ENCODE data around the gene INPP1. TPM values are rescaled to one million over a fixed set of nuclear protein-coding genes. Genes with fewer than 3 reads are reported as not detected.

Gene INPP1
- total RNA-seq, 1 donor from 2014 or later: 14.5 TPM

DNA sequence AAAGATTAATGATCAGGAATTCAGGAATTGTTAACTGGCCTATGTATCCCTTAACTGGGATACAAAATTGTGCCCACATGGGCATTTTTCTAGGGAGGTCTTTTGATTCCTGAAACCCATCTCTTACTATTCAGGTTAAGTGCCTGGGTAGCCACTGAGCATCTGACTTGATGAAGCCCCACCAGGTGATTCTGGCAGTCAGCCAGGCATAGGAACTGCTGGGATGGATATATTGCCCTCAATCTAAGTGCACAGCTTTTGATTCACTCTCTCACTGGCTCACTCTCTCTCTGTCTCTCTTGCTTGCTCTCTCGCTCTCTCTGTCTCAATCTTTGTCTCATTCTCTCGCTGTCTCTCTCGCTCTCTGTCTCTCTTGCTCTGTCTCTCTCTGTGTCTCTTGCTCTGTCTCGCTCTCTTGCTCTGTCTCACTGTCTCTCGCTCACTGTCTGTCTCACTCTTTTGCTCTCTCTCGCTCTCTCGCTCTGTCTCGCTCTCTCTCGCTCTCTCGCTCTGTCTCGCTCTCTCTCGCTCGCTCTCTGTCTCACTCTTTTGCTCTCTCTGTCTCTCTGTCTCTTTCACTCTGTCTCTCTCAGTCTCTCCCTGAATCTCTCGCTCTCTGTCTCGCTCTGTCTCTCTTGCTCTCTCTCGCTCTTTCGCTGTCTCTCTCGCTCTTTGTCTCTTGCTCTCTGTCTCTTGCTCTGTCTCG, 22.3 kb downstream of the INPP1 start:
- no peak for DNase-seq

DNA sequence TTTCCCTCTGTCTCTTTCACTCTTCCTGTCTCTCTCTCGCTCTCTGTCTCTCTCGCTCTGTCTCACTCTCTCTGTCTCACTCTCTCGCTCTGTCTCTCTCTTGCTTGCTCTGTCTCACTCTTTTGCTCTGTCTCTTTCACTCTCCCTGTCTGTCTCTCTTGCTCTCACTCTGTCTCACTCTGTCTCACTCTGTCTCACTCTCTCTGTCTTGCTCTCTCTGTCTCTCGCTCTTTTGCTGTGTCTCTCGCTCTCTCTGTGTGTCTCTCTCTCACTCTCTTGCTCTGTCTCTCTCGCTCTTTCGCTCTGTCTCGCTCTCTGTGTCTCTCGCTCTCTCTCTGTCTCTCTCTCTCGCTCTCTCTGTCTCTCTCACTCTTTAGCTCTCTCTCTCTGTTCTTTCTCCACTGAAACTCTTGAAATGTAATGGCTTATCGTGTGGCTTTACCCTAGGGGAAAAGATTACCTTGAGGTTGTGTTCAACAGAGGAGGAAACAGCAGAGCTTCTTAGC, 22.9 kb downstream of the INPP1 start:
- no peak for DNase-seq

DNA sequence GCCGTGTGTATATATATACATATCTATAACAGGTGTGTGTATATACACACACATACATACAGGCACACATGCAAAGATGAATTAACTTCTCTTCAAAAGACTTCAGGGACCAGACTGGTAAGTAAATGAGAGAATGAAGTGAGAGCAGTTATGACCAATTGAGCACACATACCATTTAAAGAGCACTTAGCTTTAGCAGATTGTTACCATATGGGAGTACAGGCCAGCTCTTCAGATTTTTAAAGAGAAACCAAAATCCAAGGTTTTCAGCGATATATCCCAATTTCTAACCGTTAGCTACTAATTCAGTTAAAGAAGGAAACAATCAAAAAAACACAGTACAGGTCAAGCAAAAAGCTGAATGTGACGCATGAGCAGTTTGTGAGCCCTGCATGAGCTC, 23.7 kb downstream of the INPP1 start:
- DNase-seq: no peak

DNA sequence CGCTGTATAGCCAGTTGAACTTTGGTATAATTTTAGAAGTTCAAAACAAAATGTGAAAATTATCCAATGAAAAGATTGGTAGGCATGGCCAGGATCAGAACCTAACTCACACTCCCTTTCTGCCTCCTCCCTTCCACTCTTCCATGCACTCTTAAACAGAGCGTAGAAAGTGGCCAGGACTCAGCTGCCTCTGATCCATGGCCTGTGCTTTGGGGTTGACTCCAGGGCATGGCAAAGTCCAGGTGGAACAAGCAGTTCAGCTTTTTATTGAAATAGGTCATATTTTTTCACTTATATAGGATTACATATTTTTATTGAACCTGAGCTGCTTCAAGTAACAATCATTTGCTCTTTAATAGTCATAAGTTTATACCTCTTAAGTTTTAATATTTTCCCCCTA, 26.2 kb downstream of the INPP1 start:
- DNase-seq: no peak

DNA sequence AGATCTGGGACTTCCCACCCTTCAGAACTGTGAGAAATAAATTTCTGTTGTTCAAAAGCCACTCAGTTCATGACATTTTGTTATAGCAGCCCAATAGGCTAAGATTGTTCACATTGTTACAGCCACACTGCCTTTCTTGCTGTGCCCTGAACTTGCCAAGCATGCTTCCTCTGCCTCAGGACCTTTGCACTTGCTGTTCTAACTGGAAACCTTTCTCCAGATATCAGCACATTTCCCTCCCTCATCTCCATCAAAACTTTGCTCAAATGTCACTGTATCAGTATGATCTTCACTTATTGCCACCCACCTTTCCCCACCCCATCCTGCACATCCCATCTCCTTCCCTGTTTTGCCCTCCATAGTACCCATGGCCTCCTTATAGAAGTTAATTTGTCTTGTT, 32.7 kb downstream of the INPP1 start:
- DNase-seq: no peak

DNA sequence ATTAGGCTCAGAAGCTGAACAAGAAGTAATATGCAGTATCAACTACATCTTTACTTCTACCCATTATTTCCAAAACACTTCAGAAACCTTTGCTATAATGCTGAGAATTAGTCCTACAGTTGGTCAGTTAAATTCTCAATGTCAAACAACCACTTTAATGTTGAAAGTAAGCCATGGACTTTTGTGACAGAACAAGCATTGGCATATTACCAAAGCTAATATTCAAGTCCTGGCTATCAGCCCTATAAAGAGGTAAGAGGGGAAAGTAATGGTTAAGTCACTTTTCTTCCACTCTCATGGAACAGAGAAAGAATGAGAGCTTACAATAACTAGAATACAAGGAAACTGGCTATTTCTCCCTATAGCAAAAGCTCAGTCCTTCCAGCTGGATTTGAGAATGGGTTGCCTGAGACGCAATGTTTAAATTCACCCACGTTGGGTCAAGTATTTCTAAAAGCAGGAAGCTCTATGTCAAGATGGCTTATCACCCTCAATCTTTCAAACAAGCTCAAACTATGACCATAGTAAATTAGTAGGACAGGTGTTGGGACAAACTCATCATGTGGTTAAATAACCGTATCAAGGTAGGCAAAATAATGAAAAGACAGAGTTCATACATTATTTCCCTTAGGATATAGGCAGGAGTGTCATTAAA, 33.3 kb downstream of the INPP1 start:
- DNase-seq: no peak

DNA sequence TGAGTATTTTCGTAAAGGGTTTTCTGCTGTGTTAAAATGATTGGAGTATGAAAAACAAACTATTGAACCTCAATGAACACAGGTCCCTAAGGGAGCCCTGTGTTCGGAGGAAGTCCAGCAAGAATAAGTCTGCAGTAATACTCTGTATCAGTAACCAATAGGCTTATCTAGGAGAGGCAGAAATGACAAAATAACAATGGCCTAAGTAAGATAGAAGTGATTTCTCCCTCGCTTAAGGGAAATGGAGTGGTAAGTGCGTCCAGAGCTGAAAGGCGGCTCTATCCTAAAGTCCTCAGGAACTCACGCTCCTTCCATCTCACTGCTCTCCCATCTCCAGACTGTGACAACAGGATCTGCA, 35.5 kb downstream of the INPP1 start:
- no peak for DNase-seq

DNA sequence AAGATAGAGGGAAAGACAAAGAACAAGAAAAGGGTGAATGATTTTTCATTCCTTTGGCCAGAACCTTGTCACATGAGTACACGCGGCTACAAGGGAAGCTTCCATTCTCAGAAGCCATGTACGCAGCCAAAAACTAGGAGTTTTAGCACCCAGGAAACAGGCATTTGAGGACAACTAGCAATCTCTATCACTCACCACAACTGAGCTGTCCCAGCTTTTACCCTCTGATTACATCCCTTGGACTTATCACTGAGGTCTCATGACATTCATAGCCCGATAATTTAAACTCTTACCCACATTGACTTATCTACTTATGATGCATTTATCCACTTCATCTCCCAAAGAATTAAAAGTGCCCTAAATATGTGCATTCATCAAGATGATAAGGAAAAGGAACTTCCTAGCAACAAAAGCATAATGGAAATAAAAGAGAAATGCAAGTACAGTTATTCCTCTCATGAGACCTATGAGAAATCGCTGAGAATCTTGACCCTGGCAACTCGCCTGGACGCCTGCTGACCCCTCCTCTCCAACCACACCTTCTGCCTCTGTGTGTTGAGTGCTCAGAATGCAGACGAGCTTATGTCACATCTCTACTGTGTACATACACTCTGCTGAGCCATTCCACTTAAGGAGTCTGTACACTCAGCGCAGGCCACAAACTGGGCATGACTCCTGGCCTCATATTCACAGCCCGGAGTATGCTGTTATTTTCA, 36.0 kb downstream of the INPP1 start:
- no peak for DNase-seq

DNA sequence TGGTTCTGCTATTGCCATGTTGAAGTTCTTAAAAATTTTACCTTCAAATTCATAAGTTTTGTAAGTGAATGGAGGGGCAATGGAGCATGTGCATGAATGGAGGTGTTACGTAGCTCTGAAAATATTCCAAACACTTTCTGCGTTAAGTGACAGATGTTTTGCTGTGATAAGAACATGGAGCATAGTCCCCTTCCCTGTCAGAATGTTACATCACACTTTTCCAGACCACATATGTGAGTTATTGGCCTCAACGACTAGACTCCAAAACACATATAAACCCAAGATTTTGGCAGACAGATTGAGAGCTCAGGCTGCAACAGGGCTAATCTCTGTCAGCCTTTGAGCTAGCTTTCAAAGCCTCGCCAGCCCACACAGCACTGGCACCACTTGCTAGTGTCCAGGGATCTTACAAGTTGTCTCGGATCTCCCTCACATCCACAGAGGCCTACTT, 37.6 kb downstream of the INPP1 start:
- peak; percentile 22 for DNase-seq

DNA sequence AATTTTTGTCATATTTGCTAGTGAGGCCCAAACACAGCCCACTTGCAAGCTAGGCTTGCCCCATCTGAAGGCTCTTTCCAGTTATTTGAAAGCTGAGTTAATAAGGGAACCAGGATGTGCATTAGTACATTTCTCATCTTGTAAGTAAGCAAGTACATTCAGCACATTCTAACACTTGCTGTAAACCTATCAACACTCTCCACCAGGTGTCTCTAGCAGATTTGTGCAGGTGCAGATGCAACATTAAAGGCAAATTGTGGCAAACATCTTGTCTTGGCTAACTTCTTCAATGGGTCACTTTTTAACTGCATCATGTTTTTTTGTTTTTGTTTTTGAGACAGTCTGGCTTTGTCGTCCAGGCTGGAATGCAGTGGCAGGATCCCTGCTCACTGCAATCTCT, 39.5 kb downstream of the INPP1 start:
- peak; percentile 80 for DNase-seq

DNA sequence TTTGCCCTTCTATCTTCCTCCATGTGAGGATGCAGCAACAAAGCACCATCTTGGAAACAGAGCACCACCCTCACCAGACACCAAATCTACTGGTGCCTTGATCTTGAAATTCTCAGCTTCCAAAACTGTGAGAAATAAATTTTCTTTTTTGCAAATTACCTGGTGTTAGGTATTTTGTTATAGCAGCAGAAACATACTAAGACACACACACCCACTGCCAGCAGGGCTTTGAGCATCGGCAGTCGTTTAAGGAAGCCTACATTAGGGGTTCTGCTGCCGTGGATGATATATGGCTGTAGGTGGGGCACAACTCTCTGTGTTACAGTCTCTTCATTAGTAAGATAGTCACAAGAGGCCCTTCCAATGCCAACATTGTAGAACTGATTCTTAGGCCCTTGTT, 44.0 kb downstream of the INPP1 start:
- no peak for DNase-seq

DNA sequence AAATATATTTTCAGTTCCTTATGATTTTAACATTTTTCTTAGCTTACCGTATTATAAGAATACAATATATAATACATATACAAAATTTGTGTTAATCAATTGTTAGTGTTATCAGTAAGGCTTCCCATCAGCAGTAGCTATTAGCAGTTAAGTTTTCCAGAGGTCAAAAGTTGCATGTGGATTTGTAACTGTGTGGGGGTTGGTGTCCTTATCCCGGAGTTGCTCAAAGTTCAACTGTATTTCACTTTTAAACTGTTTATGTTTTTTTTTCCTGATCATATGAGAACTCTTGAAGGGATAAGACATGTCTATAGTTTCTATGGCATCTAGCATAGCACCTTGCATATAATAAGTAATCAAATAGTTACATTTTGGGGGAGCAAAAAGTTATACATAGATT, 52.9 kb downstream of the INPP1 start:
- no peak for DNase-seq

DNA sequence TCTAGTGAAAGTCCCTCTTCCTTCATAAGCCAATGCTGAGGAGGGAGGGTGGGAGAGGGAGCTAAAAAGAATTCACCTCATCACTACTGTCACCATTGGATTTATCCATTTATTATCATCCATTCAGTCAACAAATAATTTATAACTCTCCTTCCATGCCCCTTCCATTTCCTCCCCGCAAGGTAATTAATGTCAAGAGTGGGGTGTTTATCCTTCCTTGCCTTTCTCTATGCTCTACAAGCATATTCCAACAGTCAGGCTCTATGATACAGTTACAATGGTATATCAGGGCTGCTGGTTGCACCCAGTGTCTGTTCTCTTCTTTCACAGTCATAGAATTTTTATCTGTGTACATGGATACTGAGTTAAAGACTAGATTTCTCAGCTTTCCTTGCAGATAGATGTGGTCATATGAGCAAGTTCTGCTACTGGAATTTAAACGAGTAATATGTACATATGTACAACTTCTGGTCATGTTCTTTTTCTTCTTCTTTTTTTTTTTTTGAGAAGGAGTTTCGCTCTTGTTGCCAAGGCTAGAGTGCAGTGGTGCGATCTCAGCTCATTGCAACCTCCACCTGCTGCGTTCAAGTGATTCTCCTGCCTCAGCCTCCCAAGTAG, 59.7 kb downstream of the INPP1 start:
- no peak for DNase-seq

DNA sequence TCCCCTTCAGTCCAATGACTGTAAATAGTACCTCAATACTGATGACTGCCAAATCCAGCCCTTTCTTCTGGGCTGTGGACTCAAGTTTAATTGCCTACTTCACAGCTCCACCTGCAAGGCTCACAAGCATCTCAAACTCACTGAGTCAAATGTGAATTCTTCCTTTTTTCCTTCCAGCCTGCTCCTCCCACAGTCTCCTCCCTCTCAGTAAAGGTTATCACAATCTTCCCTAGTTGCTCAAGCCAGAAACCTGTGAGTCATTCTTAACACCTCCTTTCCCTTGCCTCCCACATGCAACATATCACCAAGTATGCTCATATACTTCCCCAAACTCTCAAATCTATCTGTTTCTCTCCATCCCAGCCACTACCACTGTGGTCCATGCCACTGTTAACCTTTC, 61.1 kb downstream of the INPP1 start:
- DNase-seq: no peak

DNA sequence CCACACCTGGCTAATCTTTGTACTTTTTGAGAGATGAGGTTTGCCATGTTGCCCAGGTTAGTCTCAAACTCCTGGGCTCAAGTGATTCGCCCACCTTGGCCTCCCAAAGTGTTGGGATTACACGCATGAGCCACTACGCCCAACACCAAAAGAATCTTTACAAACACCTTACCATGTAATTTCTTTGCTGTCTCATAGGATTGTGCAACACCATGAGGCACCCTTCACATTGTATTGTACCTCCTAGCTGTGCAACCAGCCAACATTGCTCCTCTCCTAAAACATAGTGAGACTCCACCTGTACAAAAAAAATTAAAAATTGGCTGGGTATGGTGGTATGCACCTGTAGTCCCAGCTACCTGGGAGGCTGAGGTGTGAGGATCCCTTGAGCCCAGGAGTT, 61.7 kb downstream of the INPP1 start:
- DNase-seq: no peak

DNA sequence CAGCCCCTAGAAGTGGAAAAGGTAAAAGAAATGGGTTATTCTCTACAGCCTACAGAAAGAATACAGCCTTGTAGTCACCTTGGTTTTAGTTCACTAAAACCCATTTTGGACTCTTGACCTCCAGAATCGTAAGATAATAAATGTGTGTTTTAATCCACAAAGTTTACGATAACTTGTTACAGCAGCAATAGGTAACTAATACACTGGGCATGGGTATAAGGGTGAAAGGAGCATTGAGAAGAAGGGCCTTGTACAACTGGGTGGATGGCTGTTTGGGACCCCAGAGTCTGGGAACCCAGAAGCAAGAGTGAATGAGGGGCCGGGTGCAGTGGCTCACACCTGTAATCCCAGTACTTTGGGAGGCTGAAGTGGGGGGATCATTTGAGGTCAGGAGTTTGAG, 62.6 kb downstream of the INPP1 start:
- DNase-seq: no peak

DNA sequence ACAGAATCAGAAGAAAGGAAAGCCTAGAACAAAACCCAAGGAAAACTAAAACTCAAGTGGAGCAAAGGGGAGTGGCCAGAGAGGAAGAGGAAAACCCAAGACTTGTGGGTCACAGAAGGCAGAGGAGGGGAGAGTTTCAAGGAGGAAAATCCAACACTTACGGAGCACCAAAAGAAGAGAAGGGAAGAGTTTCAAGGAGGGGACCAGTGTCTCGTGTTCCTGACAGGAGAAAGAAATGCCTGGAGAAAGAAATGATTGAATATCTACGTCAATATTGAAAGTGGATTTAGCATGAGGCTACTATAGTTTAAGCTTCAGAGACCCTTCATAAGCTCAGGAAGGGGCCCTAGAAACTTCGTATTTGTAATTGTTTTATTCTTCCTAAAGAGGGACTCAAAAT, 63.4 kb downstream of the INPP1 start:
- DNase-seq: no peak

DNA sequence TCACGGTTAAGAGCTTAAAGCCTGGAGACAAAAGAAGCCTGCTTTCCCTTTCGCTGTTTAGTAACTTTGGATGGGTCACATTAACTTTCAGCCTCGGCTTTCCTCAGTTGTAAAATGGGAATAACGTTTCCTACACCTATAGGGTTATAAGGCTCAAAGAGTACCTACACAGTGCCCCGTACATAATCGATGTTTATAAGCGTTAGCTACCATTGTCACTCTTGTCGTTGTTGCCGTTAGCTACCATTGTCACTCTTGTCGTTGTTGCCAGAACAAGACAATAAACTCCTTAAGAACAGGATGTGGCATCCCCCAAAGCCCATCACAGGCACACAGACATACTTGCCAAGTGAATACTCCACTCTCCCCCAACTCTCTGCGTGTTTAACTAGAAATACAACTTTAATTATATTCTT, 63.9 kb downstream of the INPP1 start:
- peak; percentile 15 for DNase-seq

DNA sequence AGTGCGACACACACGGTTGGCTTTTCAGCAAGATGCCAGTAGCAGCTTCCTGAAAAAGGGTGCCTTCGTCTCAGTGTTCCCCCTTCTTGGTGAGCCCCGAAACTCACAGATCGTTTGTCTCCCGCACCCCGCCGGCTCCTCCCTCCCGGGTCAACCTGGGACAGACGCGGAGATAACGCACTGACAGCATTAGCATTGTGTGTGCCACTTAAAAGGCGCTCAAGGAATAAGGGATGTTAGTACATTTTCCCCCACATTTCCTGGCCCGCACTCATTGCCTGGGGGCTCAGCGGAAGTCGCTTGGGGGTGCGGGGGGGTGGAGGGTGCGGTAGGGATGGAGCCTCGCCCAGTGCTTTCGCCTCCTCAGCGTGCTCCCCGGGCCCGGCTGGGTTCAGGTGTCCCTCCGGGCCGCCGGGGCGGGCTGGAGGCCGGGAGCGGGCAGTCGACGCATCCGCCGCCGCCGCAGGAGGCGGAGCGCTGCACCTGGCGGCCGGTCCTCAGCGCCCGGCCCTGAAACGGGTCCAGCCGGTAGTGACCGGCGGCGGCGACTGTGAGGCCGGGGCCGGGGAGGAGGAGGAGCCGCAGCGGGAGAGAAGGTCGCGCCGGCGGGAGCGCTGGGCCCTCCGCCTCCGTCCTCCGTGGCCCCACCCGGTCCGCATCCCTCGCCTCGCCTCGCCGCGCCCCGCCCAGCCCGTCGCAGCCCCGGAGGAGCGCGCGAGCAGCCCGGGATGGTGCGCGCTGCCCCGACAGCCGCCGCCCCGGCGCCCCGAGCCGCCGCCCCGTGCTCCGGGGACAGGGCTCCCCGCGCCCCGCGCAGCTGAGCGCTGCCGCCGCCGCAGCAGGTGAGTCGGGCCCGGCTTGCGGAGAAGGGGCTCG, 64.5 kb downstream of the INPP1 start, which contains the start of gene MFSD6:
TSS of gene MFSD6 (plus strand) at position 694 of the 876 bp plus-strand sequence. CDS start 27,675 bp downstream, outside the sequence.
- peak; percentile 9 for DNase-seq

DNA sequence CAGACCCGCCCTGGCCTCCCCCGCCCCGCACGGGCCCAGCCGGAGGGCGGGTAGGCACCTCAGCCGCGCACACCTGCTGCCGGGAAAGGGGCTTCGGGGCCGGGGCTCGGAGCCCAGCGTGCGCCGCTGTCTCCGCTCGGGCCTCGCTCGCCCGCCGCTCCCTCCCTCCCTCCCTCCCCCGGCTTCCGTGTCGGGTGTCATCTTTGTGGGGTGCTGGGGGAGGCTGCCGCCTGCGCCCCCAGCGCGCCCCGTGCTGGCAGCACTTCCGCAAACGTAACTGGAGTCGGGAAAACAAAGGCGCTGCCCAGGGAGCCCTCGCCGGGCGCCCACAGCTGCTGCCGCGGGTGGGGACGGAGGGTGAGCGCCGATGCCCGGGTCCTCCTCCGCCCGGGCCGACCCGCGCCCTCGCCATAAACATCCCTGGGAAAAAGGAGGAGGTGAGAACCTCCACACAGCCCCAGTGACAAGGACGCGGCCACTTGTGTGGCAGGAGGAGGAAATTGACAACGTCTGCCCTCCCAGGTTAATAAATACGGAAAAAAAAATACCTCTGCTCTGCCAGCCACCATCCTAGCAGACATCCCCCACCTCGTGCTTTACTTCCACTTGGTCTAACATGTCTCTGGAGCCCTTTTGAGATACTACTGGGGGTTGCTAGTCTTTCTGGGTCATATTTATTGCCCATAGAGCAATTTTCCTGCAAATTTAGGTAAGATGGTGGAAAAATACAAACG, 65.3 kb downstream of the INPP1 start:
- peak; percentile 23 for DNase-seq

DNA sequence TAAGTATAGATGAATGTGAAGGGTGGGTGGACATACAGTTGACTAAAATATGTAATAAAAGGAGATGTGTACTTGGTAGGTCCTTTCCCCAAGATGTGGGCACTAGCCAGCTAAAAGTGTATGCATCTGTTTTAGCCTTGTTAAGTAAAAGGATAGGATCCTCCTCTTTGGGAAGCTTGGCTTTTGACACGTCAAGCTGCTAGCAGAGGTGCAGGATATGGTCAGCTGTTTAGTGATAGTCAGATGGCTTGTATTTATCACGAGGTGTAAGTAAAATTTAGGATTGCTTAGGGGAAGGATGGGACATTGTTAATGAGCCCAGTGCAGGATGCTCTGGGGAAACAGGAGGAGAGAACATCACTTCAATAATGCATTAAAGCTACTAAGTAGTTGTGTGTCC, 66.2 kb downstream of the INPP1 start:
- no peak for DNase-seq

Measured in dermis blood vessel endothelial cell (primary cell).